A673 (cell line): ENCODE measurements around the gene BTLA. TPM values are rescaled to one million over a fixed set of nuclear protein-coding genes. Genes with fewer than 3 reads are reported as not detected.
"Not testable (repeated sequence)": the region's sequence is repeated elsewhere in the genome, so short reads cannot be mapped to it uniquely, and the experiment has no call there.

ENCODE experiments used
- BruUV-seq: library from RNA; stranded (reverse); fragments of 400-500 nt; replicated peaks from 2 replicates; lab custom pipeline; 2021; lab: Mats Ljungman, UMichigan
- CTCF ChIA-PET: fragments of 300-600 bp; sonication (Branson Sonifier 250); formaldehyde crosslinking; loops from one replicate; lab custom pipeline; 2022; ENCODE audit warnings: antibody characterized with exemption; lab: Charles Lee
- POLR2A ChIA-PET: fragments of 300-600 bp; sonication (Branson Sonifier 250); formaldehyde crosslinking; loops from one replicate; lab custom pipeline; 2022; ENCODE audit warnings: antibody characterized with exemption; ENCODE audit not compliant: low non-redundant PET; lab: Charles Lee
- DNase-seq: peaks from one replicate; pipeline ENCODE4 v3.0.0-alpha.2; 2015; ENCODE audit warnings: low spot score
- H3K27ac ChIP-seq: fragments of 200-600 bp; sonication (generic); 2 replicates; pipeline ENCODE4 v1.5.1; 2016; ENCODE audit warnings: mixed run types, low read depth, mild to moderate bottlenecking, mixed read lengths, antibody characterized with exemption, low read length; ENCODE audit not compliant: poor library complexity, severe bottlenecking
- H3K27me3 ChIP-seq: fragments of 200-600 bp; sonication (generic); replicated peaks from 2 replicates; pipeline ENCODE4 v1.6.1; 2017; ENCODE audit warnings: mixed run types, low read depth, mild to moderate bottlenecking, mixed read lengths, antibody characterized with exemption, low read length; ENCODE audit not compliant: insufficient read depth, poor library complexity
- H3K36me3 ChIP-seq: fragments of 200-600 bp; sonication (generic); 2 replicates; pipeline ENCODE4 v1.6.1; 2016; ENCODE audit warnings: mixed run types, mild to moderate bottlenecking, mixed read lengths, antibody characterized with exemption, low read length; ENCODE audit not compliant: insufficient read depth, poor library complexity, severe bottlenecking
- H3K4me1 ChIP-seq: fragments of 200-600 bp; sonication (generic); 2 replicates; pipeline ENCODE4 v1.6.1; 2017; ENCODE audit warnings: mixed run types, mild to moderate bottlenecking, mixed read lengths, antibody characterized with exemption, low read length; ENCODE audit not compliant: insufficient read depth, poor library complexity, severe bottlenecking
- H3K4me3 ChIP-seq: fragments of 200-600 bp; sonication (generic); 2 replicates; pipeline ENCODE4 v1.5.1; 2016; ENCODE audit warnings: low read depth, mixed run types, mild to moderate bottlenecking, mixed read lengths, low read length; ENCODE audit not compliant: poor library complexity, severe bottlenecking
- H3K9me3 ChIP-seq: fragments of 200-600 bp; sonication (generic); 2 replicates; pipeline ENCODE4 v1.6.1; 2016; ENCODE audit warnings: mixed run types, low read depth, mild to moderate bottlenecking, mixed read lengths, antibody characterized with exemption, low read length; ENCODE audit not compliant: poor library complexity, severe bottlenecking
- EZH2 ChIP-seq: fragments of 200-600 bp; sonication (generic); IDR thresholded peaks from 2 replicates; pipeline ENCODE4 v1.6.1; 2017; ENCODE audit warnings: borderline replicate concordance, low read depth, mild to moderate bottlenecking, mixed read lengths, antibody characterized with exemption, low read length; ENCODE audit not compliant: poor library complexity, severe bottlenecking
- intact Hi-C: fragments of 100-400 bp; cut with micrococcal nuclease; formaldehyde crosslinking; loops from one replicate; pipeline ENCODE4 v1.10.0; 2022; ENCODE audit not compliant: unreplicated experiment
- total RNA-seq: library from RNA; stranded (reverse); gene quantifications from 2 replicates; pipeline ENCODE4 v1.2.3, GENCODE V29; 2021
- TF ChIP-seq, protein P1 (sequence below): fragments of 300-800, 200-600 bp; sonication (generic); conservative IDR thresholded peaks from 2 replicates; pipeline ENCODE4 v1.5.1; 2017; ENCODE audit warnings: low read depth, mild to moderate bottlenecking, antibody characterized with exemption, low read length, moderate library complexity, mixed read lengths

Gene BTLA
- total RNA-seq, 1 experiment from 2014 or later, result not detected

DNA sequence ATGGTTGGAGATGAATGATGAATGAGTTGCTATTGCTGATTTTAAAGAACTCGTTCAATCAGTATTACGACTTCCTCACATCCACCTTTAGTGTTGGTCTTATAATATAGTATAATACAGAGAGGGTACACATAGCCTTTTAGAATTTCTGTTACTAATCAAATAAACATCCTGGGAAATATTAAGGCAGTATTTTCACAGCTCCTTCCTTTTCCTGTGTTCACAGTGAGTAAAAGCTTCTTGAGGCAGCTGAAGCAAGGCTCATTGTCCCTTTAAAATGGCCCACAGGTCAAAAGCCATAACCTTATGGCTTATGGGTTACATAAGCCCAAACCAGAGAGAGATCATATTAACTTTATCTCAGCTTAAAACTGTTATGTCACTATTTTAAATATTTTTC lies 1.3 kb upstream of the BTLA start:
- BruUV-seq, result no TSS peak
- POLR2A ChIA-PET, result no interaction called here
- no peaks in the 10 kb centered on the region for H3K4me1 ChIP-seq

DNA sequence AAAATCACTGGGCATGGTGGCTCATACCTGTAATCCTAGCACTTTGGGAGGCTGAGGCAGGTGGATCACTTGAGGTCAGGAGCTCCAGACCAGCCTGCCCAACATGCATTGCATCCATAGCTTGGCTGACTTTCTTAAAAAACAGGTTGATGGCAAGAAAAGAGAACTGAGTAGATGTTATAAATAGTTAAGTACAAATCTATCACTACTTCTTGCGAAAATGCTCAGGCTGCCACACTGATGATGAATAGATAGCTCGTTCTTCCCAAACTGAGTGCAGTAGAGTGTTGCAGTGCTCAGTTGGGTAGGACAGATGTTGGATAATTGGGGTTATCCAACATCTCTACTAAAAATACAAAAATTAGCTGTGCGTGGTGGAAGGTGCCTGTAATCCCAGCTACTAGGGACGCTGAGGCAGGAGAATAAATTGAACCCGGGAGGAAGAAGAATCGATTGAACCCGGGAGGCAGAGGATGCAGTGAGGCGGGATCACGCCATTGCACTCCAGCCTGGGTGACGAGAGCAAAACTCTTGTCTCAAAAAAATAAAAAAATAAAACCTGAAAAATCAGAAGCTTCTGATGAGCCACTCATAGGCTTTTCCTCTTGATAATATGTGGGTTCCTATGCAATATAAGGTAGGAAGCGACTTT lies 1.2 kb downstream of the BTLA start:
- no TSS peak for BruUV-seq
- CTCF ChIA-PET, result no interaction called here
- TF ChIP-seq EZH2, result no peak
- TF ChIP-seq, protein P1, sequence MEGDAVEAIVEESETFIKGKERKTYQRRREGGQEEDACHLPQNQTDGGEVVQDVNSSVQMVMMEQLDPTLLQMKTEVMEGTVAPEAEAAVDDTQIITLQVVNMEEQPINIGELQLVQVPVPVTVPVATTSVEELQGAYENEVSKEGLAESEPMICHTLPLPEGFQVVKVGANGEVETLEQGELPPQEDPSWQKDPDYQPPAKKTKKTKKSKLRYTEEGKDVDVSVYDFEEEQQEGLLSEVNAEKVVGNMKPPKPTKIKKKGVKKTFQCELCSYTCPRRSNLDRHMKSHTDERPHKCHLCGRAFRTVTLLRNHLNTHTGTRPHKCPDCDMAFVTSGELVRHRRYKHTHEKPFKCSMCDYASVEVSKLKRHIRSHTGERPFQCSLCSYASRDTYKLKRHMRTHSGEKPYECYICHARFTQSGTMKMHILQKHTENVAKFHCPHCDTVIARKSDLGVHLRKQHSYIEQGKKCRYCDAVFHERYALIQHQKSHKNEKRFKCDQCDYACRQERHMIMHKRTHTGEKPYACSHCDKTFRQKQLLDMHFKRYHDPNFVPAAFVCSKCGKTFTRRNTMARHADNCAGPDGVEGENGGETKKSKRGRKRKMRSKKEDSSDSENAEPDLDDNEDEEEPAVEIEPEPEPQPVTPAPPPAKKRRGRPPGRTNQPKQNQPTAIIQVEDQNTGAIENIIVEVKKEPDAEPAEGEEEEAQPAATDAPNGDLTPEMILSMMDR, result no peak

More for the DNA sequence above, 1.3 kb upstream of the BTLA start:
- no peak overlapping the region for H3K27ac ChIP-seq
- TF ChIP-seq, protein P1, result no peak
- no peak for TF ChIP-seq EZH2
- no peaks in the 10 kb centered on the region for H3K36me3 ChIP-seq
- no peak overlapping the region for H3K4me3 ChIP-seq
- DNase-seq, result no peak
- no peaks in the 10 kb centered on the region for H3K27me3 ChIP-seq
- no peaks in the 10 kb centered on the region for H3K9me3 ChIP-seq
- CTCF ChIA-PET, result no interaction called here
- intact Hi-C loops, result no loop called here

DNA sequence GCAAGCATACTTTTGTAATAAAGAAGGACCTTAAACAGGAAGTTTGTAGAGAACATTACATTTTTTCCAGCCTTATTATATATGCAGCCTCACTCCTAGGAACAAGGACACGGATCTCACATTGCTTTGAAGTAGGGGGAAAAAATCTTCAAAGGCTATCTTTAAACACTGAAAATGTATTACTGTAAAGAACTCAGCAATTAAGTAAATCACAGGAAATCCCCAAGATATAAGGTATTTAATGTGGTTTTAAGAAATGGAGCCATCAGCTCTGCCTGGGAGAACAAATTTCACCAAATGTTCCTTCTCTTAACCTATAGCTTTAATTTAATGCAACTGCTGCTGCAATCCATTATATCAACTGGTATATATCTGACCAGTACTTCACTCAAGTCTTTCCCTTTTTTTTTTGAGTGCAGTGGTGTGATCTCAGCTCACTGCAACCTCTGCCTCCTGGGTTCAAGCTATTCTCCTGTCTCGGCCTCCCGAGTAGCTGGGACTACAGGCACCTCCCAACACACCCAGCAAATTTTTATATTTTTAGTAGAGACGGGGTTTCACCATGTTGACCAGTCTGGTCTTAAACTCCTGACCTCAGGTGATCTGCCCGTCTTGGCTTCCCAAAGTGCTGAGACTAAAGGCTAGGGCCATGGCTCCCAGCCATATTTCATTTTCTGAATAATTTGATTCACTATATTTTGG lies 2.8 kb downstream of the BTLA start:
- POLR2A ChIA-PET, result no interaction called here
- Histone ChIP-seq H3K27ac (no peak overlapping the region), H3K4me1 (no peaks in the 10 kb centered on the region), H3K27me3 (no peaks in the 10 kb centered on the region), H3K36me3 (no peaks in the 10 kb centered on the region), H3K4me3 (no peak overlapping the region), H3K9me3 (no peaks in the 10 kb centered on the region)
- intact Hi-C loops, result no loop called here
- CTCF ChIA-PET, result no interaction called here
- no peak for DNase-seq
- no TSS peak for BruUV-seq
- no peak for TF ChIP-seq EZH2
- TF ChIP-seq, protein P1, result no peak

More for the DNA sequence above, 1.2 kb downstream of the BTLA start:
- no peak overlapping the region for H3K4me3 ChIP-seq
- no peaks in the 10 kb centered on the region for H3K27me3 ChIP-seq
- no peak for DNase-seq
- H3K36me3 ChIP-seq, result no peaks in the 10 kb centered on the region
- no peaks in the 10 kb centered on the region for H3K9me3 ChIP-seq
- H3K27ac ChIP-seq, result no peak overlapping the region
- no peaks in the 10 kb centered on the region for H3K4me1 ChIP-seq
- POLR2A ChIA-PET, result no interaction called here
- intact Hi-C loops, result no loop called here

DNA sequence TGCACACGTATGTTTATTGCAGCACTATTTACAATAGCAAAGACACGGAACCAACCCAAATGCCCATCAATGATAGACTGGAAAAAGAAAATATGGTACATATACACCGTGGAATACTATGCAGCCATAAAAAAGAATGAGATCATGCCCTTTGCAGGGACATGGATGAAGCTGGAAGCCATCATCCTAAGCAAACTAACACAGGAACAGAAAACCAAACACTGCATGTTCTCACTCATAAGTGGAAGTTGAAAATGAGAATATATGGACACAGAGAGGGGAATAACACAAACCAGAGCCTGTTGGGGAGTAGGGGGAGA lies 4.9 kb downstream of the BTLA start:
- H3K9me3 ChIP-seq, H3K27me3 ChIP-seq, BruUV-seq, H3K4me1 ChIP-seq, intact Hi-C loops, H3K36me3 ChIP-seq, POLR2A ChIA-PET, H3K4me3 ChIP-seq, CTCF ChIA-PET, DNase-seq, H3K27ac ChIP-seq: not testable (repeated sequence)
